Lower lobe of right lung (tissue), 2 donors: ENCODE results near the gene ZBTB11. TPM values are rescaled to one million over a fixed set of nuclear protein-coding genes. Genes with fewer than 3 reads are reported as not detected.

Experiments used
- ATAC-seq, 2 donors: fragments of 200-7000 bp; cut with Tn5 transposase; one replicate each; pipeline ENCODE4 v1.9.1; 2020 to 2022; ENCODE audit warnings: mild to moderate bottlenecking in 2 of 2, moderate library complexity in 2 of 2
- DNase-seq: peaks from one replicate; pipeline ENCODE4 v3.0.0-alpha.2; 2020
- H3K27ac ChIP-seq: fragments of 200-600 bp; one replicate; pipeline ENCODE4 v1.8.0; 2022
- H3K27me3 ChIP-seq: fragments of 200-600 bp; one replicate; pipeline ENCODE4 v1.8.0; 2022; ENCODE audit warnings: low read depth
- H3K36me3 ChIP-seq: fragments of 200-600 bp; one replicate; pipeline ENCODE4 v1.8.0; 2022; ENCODE audit warnings: mild to moderate bottlenecking
- H3K4me1 ChIP-seq: fragments of 200-600 bp; one replicate; pipeline ENCODE4 v1.8.0; 2022
- H3K4me3 ChIP-seq: fragments of 200-600 bp; one replicate; pipeline ENCODE4 v1.8.0; 2022; ENCODE audit warnings: mild to moderate bottlenecking
- H3K9me3 ChIP-seq: fragments of 200-600 bp; one replicate; pipeline ENCODE4 v1.8.0; 2022
- intact Hi-C: fragments of 100-400 bp; cut with DNase I; formaldehyde crosslinking; loops from one replicate; pipeline ENCODE4 v1.11.0; 2022
- total RNA-seq: library from RNA; stranded (reverse); fragmentation: NEBNext Ultra II Directional; extraction: Animal tissue kit (Norgen Biotek cat#: 25700); gene quantifications from one replicate; pipeline ENCODE4 v1.2.1, GENCODE V29; 2021
- TF ChIP-seq, protein P1 (sequence below): fragments of 200-600 bp; IDR thresholded peaks from one replicate; pipeline ENCODE4 v1.8.0; 2022; ENCODE audit warnings: antibody characterized with exemption, mild to moderate bottlenecking
- donor health status: DM: no; HTN: yes; CAD: no; lungs with severe emphysema.

Gene ZBTB11
- total RNA-seq, 1 donor from 2014 or later = 23.5 TPM

DNA sequence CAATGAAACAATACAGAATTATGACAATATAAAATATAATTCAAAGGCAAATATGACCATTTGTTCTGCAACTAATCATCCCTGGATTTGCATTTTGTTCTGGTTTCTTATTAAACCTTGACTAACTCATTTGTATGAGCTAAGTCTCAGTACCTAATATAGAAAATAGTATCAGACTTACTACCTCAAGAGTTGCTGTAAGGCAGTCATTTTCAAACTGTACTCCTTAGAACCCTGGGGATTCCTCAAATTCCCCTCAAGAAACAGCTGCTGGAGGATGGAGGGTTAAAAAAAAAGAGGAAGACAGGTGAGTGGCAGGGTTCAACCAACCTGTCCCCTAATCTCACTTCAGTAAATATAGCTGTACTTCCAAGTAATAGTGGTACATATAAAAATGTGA, 11.1 kb downstream of the ZBTB11 start:
- H3K4me1 ChIP-seq = no peaks in the 10 kb centered on the region
- H3K27me3 ChIP-seq = no peaks in the 10 kb centered on the region
- no peaks in the 10 kb centered on the region for H3K9me3 ChIP-seq
- TF ChIP-seq, protein P1, sequence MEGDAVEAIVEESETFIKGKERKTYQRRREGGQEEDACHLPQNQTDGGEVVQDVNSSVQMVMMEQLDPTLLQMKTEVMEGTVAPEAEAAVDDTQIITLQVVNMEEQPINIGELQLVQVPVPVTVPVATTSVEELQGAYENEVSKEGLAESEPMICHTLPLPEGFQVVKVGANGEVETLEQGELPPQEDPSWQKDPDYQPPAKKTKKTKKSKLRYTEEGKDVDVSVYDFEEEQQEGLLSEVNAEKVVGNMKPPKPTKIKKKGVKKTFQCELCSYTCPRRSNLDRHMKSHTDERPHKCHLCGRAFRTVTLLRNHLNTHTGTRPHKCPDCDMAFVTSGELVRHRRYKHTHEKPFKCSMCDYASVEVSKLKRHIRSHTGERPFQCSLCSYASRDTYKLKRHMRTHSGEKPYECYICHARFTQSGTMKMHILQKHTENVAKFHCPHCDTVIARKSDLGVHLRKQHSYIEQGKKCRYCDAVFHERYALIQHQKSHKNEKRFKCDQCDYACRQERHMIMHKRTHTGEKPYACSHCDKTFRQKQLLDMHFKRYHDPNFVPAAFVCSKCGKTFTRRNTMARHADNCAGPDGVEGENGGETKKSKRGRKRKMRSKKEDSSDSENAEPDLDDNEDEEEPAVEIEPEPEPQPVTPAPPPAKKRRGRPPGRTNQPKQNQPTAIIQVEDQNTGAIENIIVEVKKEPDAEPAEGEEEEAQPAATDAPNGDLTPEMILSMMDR = no peak
- ATAC-seq (no peak), DNase-seq (no peak)
- intact Hi-C loops = no loop called here
- no peak overlapping the region for H3K4me3 ChIP-seq
- no peak overlapping the region for H3K27ac ChIP-seq
- H3K36me3 ChIP-seq = peaks cover 76% of the 10 kb centered on the region

DNA sequence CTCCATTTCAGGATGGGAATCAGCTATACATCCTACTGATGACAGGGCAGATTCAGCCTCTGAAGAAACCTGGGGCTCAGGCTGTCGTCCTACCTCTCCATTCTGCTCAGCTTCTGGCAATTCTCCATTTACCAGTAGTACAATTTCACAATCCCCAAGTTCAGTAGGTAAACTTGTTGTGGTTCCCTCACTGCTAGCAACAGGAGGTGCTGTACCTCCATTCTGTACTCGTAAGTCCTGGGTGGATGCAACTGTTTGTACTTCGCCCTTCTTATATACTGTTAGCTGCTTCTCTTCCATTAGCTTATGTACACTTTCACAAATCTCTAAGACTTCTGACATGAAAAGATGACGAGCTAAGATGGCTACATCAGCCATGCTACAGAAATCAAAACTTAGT, 11.6 kb downstream of the ZBTB11 start:
- Histone ChIP-seq H3K36me3 (peaks cover 77% of the 10 kb centered on the region), H3K9me3 (no peaks in the 10 kb centered on the region), H3K27me3 (no peaks in the 10 kb centered on the region), H3K4me1 (no peaks in the 10 kb centered on the region), H3K4me3 (no peak overlapping the region), H3K27ac (no peak overlapping the region)
- intact Hi-C loops = no loop called here
- TF ChIP-seq, protein P1 = no peak
- DNase-seq = no peak
- peak; percentile 53 to 64 for ATAC-seq

DNA sequence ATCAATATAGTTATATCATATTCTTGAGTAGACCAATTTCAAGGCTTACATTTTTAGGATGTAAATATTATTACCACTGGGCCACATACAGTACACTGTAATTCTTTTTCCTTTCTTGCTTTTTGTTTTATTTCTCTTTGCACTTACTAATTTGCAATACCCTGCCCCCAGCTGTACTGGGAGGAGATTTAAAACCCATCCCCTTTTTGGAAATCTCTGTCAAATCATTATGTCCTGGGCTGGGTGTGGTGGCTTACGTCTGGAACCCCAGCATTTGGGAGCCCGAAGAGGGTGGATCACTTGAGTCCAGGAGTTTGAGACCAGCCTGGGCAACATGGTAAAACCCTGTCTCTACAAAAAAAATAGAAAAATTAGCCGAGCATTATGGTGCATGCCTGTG, 16.2 kb downstream of the ZBTB11 start:
- Histone ChIP-seq H3K27me3 (no peaks in the 10 kb centered on the region), H3K9me3 (no peaks in the 10 kb centered on the region), H3K27ac (no peak overlapping the region), H3K4me3 (no peak overlapping the region), H3K4me1 (no peaks in the 10 kb centered on the region), H3K36me3 (peaks cover 94% of the 10 kb centered on the region)
- no peak for DNase-seq
- ATAC-seq = no peak
- TF ChIP-seq, protein P1 = no peak
- intact Hi-C loops = no loop called here

DNA sequence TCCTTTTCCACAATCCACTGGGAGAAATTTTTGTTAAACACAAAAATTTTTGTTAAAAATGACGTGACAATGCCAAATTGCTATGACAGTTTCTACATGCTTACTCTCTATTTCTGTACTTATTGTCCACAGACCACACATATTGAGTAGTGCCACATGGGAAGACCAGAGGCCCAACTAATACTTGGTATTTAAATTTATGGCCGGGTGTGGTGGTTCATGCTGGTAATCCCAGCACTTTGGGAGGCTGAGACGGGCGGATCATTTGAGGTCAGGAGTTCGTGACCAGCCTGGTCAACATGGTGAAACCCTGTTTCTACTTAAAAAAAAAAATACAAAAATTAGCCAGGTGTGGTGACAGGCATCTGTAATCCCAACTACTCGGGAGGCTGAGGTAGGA, 20.3 kb downstream of the ZBTB11 start:
- TF ChIP-seq, protein P1 = no peak

DNA sequence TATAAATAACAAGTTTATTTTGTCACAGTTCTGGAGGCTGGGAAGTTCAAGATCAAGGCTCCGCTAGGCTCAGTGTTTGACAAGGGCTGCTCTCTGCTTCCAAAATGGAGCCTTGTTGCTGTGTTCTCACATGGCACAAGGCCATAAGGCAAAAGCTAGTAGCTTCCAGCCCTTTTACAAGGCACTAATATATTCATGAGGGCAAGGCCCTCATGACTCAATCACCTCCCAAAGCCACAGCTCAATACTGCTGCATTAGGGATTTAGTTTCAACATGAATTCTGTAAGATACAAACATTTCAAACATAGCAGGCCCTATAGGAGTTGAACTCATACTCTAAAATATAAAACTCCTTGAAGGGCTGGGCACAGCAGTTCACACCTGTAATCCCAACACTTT, 30.2 kb downstream of the ZBTB11 start:
- intact Hi-C loops = no loop called here
- Histone ChIP-seq H3K4me1 (no peaks in the 10 kb centered on the region), H3K27me3 (no peaks in the 10 kb centered on the region), H3K36me3 (peaks cover 43% of the 10 kb centered on the region), H3K27ac (no peak overlapping the region), H3K4me3 (no peak overlapping the region), H3K9me3 (no peaks in the 10 kb centered on the region)
- ATAC-seq (no peak), DNase-seq (no peak)
- TF ChIP-seq, protein P1 = no peak

More for the DNA sequence above, 20.3 kb downstream of the ZBTB11 start:
- H3K4me1 ChIP-seq = no peaks in the 10 kb centered on the region
- intact Hi-C loops = no loop called here
- no peaks in the 10 kb centered on the region for H3K9me3 ChIP-seq
- no peak overlapping the region for H3K27ac ChIP-seq
- ATAC-seq (no peak), DNase-seq (no peak)
- H3K36me3 ChIP-seq = peaks cover 100% of the 10 kb centered on the region
- no peak overlapping the region for H3K4me3 ChIP-seq
- no peaks in the 10 kb centered on the region for H3K27me3 ChIP-seq
